Calu3 (cell line): Measurements from ENCODE around the gene CDHR5. TPM values are rescaled to one million over a fixed set of nuclear protein-coding genes. Genes with fewer than 3 reads are reported as not detected.

Source experiments
- BruUV-seq: library from RNA; stranded (reverse); fragments of 400-500 nt; replicated peaks from 2 replicates; lab custom pipeline; 2021; lab: Mats Ljungman, UMichigan
- CTCF ChIA-PET: fragments of 300-600 bp; sonication (Branson Sonifier 250); formaldehyde crosslinking; loops from one replicate; lab custom pipeline; 2022; ENCODE audit warnings: antibody characterized with exemption; lab: Charles Lee
- DNase-seq: peaks from one replicate; pipeline ENCODE4 v3.0.0; 2022
- H3K27ac Mint-ChIP-seq: one replicate; pipeline ENCODE4 v1.8.0; 2022; ENCODE audit warnings: mixed read lengths; ENCODE audit not compliant: unreplicated experiment
- H3K27me3 Mint-ChIP-seq: one replicate; pipeline ENCODE4 v1.8.0; 2022; ENCODE audit warnings: mixed read lengths; ENCODE audit not compliant: unreplicated experiment
- H3K36me3 Mint-ChIP-seq: one replicate; pipeline ENCODE4 v1.8.0; 2022; ENCODE audit warnings: mild to moderate bottlenecking, moderate library complexity, mixed read lengths; ENCODE audit not compliant: insufficient read depth, unreplicated experiment
- H3K4me1 Mint-ChIP-seq: one replicate; pipeline ENCODE4 v1.8.0; 2022; ENCODE audit warnings: mild to moderate bottlenecking, low read depth, mixed read lengths; ENCODE audit not compliant: unreplicated experiment
- H3K4me3 Mint-ChIP-seq: one replicate; pipeline ENCODE4 v1.8.0; 2022; ENCODE audit warnings: mild to moderate bottlenecking, low read depth, moderate library complexity, mixed read lengths; ENCODE audit not compliant: unreplicated experiment
- H3K9me3 Mint-ChIP-seq: one replicate; pipeline ENCODE4 v1.8.0; 2022; ENCODE audit warnings: low read depth, mixed read lengths; ENCODE audit not compliant: unreplicated experiment
- CTCF ChIP-seq: fragments of 200-600 bp; IDR thresholded peaks from one replicate; pipeline ENCODE4 v1.8.0; 2022; ENCODE audit warnings: antibody characterized with exemption; ENCODE audit not compliant: unreplicated experiment
- intact Hi-C: fragments of 100-400 bp; cut with micrococcal nuclease; formaldehyde crosslinking; loops from one replicate; pipeline ENCODE4 v1.10.0; 2022; ENCODE audit not compliant: unreplicated experiment
- total RNA-seq: library from RNA; stranded (reverse); gene quantifications from 2 replicates; pipeline ENCODE4 v1.2.3, GENCODE V29; 2022

Gene CDHR5
- total RNA-seq, 1 experiment from 2014 or later, result 5.0 TPM

- intact Hi-C loops, result no loop called here
- H3K27me3 Mint-ChIP-seq, result no peaks in the 10 kb centered on the region
- CTCF ChIA-PET, result no interaction called here
- H3K9me3 Mint-ChIP-seq, result no peaks in the 10 kb centered on the region
- TF ChIP-seq CTCF, result no peak
- no peak for DNase-seq
- H3K4me1 Mint-ChIP-seq, result no peaks in the 10 kb centered on the region
- peaks cover 91% of the 10 kb centered on the region for H3K36me3 Mint-ChIP-seq
- no peak overlapping the region for H3K4me3 Mint-ChIP-seq
- no TSS peak for BruUV-seq
- no peak overlapping the region for H3K27ac Mint-ChIP-seq
Measured at GRCh38 chr11:611001-611996, 13.5 kb downstream of the CDHR5 start.

- no TSS peak for BruUV-seq
- peaks cover 88% of the 10 kb centered on the region for H3K36me3 Mint-ChIP-seq
- no peak for TF ChIP-seq CTCF
Measured at GRCh38 chr11:610146-610801, 14.5 kb downstream of the CDHR5 start.

GRCh38 chr11:609341-609811, 15.4 kb downstream of the CDHR5 start:
- no peaks in the 10 kb centered on the region for H3K9me3 Mint-ChIP-seq
- no TSS peak for BruUV-seq

More at GRCh38 chr11:610146-610801, 14.5 kb downstream of the CDHR5 start:
- H3K9me3 Mint-ChIP-seq, result no peaks in the 10 kb centered on the region
- no peaks in the 10 kb centered on the region for H3K27me3 Mint-ChIP-seq
- no peak for DNase-seq
- no peak overlapping the region for H3K4me3 Mint-ChIP-seq
- H3K4me1 Mint-ChIP-seq, result no peaks in the 10 kb centered on the region
- H3K27ac Mint-ChIP-seq, result no peak overlapping the region
- intact Hi-C loops, result no loop called here
- CTCF ChIA-PET, result no interaction called here

More at GRCh38 chr11:609341-609811, 15.4 kb downstream of the CDHR5 start:
- Mint-ChIP-seq H3K27me3 (no peaks in the 10 kb centered on the region), H3K36me3 (peaks cover 81% of the 10 kb centered on the region), H3K27ac (no peak overlapping the region), H3K4me3 (no peak overlapping the region), H3K4me1 (no peaks in the 10 kb centered on the region)
- DNase-seq, result no peak
- TF ChIP-seq CTCF, result no peak
- CTCF ChIA-PET, result no interaction called here
- intact Hi-C loops, result no loop called here
